K562 (cell line): ENCODE results near the gene GATA5. TPM values are rescaled to one million over a fixed set of nuclear protein-coding genes. Genes with fewer than 3 reads are reported as not detected.

ENCODE experiments used
- BRD4 ChIP-seq: fragments of 200-600 bp; sonication (generic); IDR thresholded peaks from 2 replicates; pipeline ENCODE4 v1.6.1; 2017; ENCODE audit warnings: inconsistent platforms
- CEBPB ChIP-seq: fragments of 450-650 bp; IDR thresholded peaks from 2 replicates; pipeline ENCODE4 v1.6.1; 2016; ENCODE audit warnings: missing genetic modification characterization, missing compliant biosample characterization
- HLTF ChIP-seq: fragments of 450-650 bp; IDR thresholded peaks from 2 replicates; pipeline ENCODE4 v1.6.1; 2016
- MCM3 ChIP-seq: fragments of 450-650 bp; IDR thresholded peaks from 2 replicates; pipeline ENCODE4 v1.6.1; 2016
- PTTG1 ChIP-seq: fragments of 450-650 bp; IDR thresholded peaks from 2 replicates; pipeline ENCODE4 v1.6.1; 2016; ENCODE audit warnings: low read depth, mild to moderate bottlenecking, missing genetic modification characterization, missing compliant biosample characterization
- RAD51 ChIP-seq: fragments of 450-650 bp; IDR thresholded peaks from 2 replicates; pipeline ENCODE4 v1.7.1; 2016; ENCODE audit warnings: low read depth, mild to moderate bottlenecking, borderline replicate concordance
- SAFB ChIP-seq: fragments of 200-400 bp; formaldehyde crosslinking; IDR thresholded peaks from 2 replicates; pipeline ENCODE4 v1.6.1; 2017; ENCODE audit warnings: low read depth, low read length, borderline replicate concordance
- SMAD3 ChIP-seq: fragments of 450-650 bp; formaldehyde crosslinking; conservative IDR thresholded peaks from 2 replicates; pipeline ENCODE4 v1.4.0; 2020; ENCODE audit warnings: mild to moderate bottlenecking
- polyA plus RNA-seq, 8 experiments: library from polyadenylated mRNA; depleted of rRNA in 4 of 8; stranded (reverse) in 5 of 8; unstranded in 3 of 8; fragments of >200 nt; fragmentation: Nextera tagmentation in 2 of 8; fragmentation: Illumina TruSeq in 1 of 8; extraction: Ambion mirVana in 2 of 8; extraction: Trizol in 1 of 8; gene quantifications; 2 replicates each; pipeline versions ENCODE4 v1.2.1 to v1.2.3, GENCODE V29; 2011 to 2014; ENCODE audit warnings: inconsistent platforms in 1 of 8, missing spikeins in 1 of 8
- total RNA-seq, 7 experiments: library from RNA; depleted of rRNA in 6 of 7; stranded (reverse); fragments of >200 nt in 6 of 7; fragmentation: Illumina TruSeq in 2 of 7; extraction: Trizol in 2 of 7; gene quantifications; 2 replicates each; pipeline versions ENCODE4 v1.2.1 to v1.2.3, GENCODE V29; 2011 to 2021; ENCODE audit warnings: low replicate concordance in 1 of 7
- TF ChIP-seq, protein P1 (sequence below): sonication (generic); formaldehyde crosslinking; IDR thresholded peaks from 2 replicates; pipeline ENCODE4 v1.8.0; 2023; ENCODE audit warnings: mild to moderate bottlenecking, missing genetic modification reagents
- TF ChIP-seq, protein P2 (sequence below), 2 experiments: fragments of 450-650 bp; IDR thresholded peaks; 2 replicates each; pipeline ENCODE4 v1.6.1; 2018; ENCODE audit warnings: mild to moderate bottlenecking in 2 of 2, low read depth in 1 of 2; ENCODE audit not compliant: partially characterized antibody in 2 of 2
- TF ChIP-seq, protein P3 (sequence below): fragments of 450-650 bp; IDR thresholded peaks from 2 replicates; pipeline ENCODE4 v1.6.1; 2016
- TF ChIP-seq, protein P4 (sequence below): sonication (generic); formaldehyde crosslinking; IDR thresholded peaks from 2 replicates; pipeline ENCODE4 v1.8.1; 2023; ENCODE audit warnings: mild to moderate bottlenecking, missing genetic modification reagents
- TF ChIP-seq, protein P5 (sequence below): fragments of 200-800 bp; sonication (Bioruptor generic); IDR thresholded peaks from 2 replicates; pipeline ENCODE4 v1.6.1; 2017; ENCODE audit warnings: missing genetic modification characterization, missing compliant biosample characterization
- TF ChIP-seq, protein P6 (sequence below): sonication (generic); formaldehyde crosslinking; IDR thresholded peaks from 2 replicates; pipeline ENCODE4 v1.9.0; 2022; ENCODE audit warnings: mild to moderate bottlenecking, missing genetic modification reagents

The GATA5 gene
- total and polyA plus RNA-seq, 9 of the 15 experiments (the other 6 are each of a cell fraction or from before 2014, with no cell fraction given) = 0.09 to 0.57 (median 0.20) TPM; not detected in 3

DNA sequence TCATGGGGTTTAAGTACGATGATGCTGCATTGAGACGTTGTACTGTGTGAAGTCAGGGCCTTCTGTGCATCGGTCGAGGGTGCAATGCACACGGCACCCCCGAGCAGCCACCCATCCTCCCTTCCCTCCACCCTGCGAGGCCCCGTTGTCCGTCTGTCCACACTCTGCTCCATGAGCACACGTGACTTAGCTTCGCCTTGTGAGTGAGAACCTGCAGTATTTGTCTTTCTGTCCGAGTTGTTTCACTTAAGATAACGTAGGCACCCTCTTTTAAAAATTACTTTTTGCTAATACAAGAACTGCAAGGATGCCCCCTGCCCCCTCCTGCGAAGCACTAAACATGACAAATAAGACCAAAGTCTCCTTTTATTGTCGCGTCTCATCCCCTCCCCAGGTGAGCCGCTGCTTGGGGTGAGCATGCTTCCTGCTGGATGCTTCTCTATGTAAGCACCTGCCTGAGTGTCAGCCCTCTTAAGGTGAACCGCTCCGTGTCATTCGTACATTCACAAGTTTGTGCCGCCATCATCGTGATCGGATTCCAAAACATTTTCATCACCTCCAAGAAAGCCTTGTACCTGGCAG lies 44.8 kb downstream of the GATA5 start (continued):
- TF ChIP-seq, protein P1, sequence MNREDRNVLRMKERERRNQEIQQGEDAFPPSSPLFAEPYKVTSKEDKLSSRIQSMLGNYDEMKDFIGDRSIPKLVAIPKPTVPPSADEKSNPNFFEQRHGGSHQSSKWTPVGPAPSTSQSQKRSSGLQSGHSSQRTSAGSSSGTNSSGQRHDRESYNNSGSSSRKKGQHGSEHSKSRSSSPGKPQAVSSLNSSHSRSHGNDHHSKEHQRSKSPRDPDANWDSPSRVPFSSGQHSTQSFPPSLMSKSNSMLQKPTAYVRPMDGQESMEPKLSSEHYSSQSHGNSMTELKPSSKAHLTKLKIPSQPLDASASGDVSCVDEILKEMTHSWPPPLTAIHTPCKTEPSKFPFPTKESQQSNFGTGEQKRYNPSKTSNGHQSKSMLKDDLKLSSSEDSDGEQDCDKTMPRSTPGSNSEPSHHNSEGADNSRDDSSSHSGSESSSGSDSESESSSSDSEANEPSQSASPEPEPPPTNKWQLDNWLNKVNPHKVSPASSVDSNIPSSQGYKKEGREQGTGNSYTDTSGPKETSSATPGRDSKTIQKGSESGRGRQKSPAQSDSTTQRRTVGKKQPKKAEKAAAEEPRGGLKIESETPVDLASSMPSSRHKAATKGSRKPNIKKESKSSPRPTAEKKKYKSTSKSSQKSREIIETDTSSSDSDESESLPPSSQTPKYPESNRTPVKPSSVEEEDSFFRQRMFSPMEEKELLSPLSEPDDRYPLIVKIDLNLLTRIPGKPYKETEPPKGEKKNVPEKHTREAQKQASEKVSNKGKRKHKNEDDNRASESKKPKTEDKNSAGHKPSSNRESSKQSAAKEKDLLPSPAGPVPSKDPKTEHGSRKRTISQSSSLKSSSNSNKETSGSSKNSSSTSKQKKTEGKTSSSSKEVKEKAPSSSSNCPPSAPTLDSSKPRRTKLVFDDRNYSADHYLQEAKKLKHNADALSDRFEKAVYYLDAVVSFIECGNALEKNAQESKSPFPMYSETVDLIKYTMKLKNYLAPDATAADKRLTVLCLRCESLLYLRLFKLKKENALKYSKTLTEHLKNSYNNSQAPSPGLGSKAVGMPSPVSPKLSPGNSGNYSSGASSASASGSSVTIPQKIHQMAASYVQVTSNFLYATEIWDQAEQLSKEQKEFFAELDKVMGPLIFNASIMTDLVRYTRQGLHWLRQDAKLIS (CRISPR knock-in tag) = no peak
- TF ChIP-seq SAFB (no peak), SMAD3 (CRISPR knock-in tag) (no peak), HLTF (no peak), PTTG1 (tag) (no peak), CEBPB (tag) (no peak), RAD51 (peak; percentile 57; the same call in 1 of the 2 replicates), BRD4 (no peak), MCM3 (no peak)
- TF ChIP-seq, protein P2, sequence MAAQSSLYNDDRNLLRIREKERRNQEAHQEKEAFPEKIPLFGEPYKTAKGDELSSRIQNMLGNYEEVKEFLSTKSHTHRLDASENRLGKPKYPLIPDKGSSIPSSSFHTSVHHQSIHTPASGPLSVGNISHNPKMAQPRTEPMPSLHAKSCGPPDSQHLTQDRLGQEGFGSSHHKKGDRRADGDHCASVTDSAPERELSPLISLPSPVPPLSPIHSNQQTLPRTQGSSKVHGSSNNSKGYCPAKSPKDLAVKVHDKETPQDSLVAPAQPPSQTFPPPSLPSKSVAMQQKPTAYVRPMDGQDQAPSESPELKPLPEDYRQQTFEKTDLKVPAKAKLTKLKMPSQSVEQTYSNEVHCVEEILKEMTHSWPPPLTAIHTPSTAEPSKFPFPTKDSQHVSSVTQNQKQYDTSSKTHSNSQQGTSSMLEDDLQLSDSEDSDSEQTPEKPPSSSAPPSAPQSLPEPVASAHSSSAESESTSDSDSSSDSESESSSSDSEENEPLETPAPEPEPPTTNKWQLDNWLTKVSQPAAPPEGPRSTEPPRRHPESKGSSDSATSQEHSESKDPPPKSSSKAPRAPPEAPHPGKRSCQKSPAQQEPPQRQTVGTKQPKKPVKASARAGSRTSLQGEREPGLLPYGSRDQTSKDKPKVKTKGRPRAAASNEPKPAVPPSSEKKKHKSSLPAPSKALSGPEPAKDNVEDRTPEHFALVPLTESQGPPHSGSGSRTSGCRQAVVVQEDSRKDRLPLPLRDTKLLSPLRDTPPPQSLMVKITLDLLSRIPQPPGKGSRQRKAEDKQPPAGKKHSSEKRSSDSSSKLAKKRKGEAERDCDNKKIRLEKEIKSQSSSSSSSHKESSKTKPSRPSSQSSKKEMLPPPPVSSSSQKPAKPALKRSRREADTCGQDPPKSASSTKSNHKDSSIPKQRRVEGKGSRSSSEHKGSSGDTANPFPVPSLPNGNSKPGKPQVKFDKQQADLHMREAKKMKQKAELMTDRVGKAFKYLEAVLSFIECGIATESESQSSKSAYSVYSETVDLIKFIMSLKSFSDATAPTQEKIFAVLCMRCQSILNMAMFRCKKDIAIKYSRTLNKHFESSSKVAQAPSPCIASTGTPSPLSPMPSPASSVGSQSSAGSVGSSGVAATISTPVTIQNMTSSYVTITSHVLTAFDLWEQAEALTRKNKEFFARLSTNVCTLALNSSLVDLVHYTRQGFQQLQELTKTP (IDR thresholded peaks at IDR 0.05; ENCODE audit: low read depth in 1 of 2, partially characterized antibody in 2 of 2) = no peak
- TF ChIP-seq, protein P3, sequence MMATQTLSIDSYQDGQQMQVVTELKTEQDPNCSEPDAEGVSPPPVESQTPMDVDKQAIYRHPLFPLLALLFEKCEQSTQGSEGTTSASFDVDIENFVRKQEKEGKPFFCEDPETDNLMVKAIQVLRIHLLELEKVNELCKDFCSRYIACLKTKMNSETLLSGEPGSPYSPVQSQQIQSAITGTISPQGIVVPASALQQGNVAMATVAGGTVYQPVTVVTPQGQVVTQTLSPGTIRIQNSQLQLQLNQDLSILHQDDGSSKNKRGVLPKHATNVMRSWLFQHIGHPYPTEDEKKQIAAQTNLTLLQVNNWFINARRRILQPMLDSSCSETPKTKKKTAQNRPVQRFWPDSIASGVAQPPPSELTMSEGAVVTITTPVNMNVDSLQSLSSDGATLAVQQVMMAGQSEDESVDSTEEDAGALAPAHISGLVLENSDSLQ = no peak
- TF ChIP-seq, protein P4, sequence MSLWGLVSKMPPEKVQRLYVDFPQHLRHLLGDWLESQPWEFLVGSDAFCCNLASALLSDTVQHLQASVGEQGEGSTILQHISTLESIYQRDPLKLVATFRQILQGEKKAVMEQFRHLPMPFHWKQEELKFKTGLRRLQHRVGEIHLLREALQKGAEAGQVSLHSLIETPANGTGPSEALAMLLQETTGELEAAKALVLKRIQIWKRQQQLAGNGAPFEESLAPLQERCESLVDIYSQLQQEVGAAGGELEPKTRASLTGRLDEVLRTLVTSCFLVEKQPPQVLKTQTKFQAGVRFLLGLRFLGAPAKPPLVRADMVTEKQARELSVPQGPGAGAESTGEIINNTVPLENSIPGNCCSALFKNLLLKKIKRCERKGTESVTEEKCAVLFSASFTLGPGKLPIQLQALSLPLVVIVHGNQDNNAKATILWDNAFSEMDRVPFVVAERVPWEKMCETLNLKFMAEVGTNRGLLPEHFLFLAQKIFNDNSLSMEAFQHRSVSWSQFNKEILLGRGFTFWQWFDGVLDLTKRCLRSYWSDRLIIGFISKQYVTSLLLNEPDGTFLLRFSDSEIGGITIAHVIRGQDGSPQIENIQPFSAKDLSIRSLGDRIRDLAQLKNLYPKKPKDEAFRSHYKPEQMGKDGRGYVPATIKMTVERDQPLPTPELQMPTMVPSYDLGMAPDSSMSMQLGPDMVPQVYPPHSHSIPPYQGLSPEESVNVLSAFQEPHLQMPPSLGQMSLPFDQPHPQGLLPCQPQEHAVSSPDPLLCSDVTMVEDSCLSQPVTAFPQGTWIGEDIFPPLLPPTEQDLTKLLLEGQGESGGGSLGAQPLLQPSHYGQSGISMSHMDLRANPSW = no peak
- TF ChIP-seq, protein P5, sequence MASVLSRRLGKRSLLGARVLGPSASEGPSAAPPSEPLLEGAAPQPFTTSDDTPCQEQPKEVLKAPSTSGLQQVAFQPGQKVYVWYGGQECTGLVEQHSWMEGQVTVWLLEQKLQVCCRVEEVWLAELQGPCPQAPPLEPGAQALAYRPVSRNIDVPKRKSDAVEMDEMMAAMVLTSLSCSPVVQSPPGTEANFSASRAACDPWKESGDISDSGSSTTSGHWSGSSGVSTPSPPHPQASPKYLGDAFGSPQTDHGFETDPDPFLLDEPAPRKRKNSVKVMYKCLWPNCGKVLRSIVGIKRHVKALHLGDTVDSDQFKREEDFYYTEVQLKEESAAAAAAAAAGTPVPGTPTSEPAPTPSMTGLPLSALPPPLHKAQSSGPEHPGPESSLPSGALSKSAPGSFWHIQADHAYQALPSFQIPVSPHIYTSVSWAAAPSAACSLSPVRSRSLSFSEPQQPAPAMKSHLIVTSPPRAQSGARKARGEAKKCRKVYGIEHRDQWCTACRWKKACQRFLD (CRISPR knock-in tag) = no peak
- TF ChIP-seq, protein P6, sequence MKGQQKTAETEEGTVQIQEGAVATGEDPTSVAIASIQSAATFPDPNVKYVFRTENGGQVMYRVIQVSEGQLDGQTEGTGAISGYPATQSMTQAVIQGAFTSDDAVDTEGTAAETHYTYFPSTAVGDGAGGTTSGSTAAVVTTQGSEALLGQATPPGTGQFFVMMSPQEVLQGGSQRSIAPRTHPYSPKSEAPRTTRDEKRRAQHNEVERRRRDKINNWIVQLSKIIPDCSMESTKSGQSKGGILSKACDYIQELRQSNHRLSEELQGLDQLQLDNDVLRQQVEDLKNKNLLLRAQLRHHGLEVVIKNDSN = peak; percentile 87
